ENCODE data around the gene RD3L.

The RD3L gene

GRCh38 chr14:103909531-103910261, 32.6 kb downstream of the RD3L start:
- Histone ChIP-seq H3K27ac (ENCODE audit: low read depth, low read length, severe bottlenecking) (no peak overlapping the region), H3K4me1 (ENCODE audit: control insufficient read depth, insufficient read depth, low read length, poor library complexity, severe bottlenecking) (no peaks in the 10 kb centered on the region), H3K36me3 (ENCODE audit: control insufficient read depth, insufficient read depth, low read length) (peaks cover 30% of the 10 kb centered on the region), H3K9me3 (ENCODE audit: control insufficient read depth, low read length) (no peaks in the 10 kb centered on the region), H3K4me3 (ENCODE audit: extremely low read depth, insufficient read depth, low read length, poor library complexity, severe bottlenecking) (no peak overlapping the region)
- WGBS, 2 experiments (ENCODE audit: insufficient coverage in 2 of 2) = 94 to 95% methylated on average over 24 to 25 of the region's 26 CpGs

GRCh38 chr14:103908580-103908979, 33.7 kb downstream of the RD3L start:
- H3K9me3 ChIP-seq (ENCODE audit: control insufficient read depth, low read length) = no peaks in the 10 kb centered on the region
- H3K27ac ChIP-seq (ENCODE audit: low read depth, low read length, severe bottlenecking) = no peak overlapping the region
- no peak overlapping the region for H3K4me3 ChIP-seq (ENCODE audit: extremely low read depth, insufficient read depth, low read length, poor library complexity, severe bottlenecking)
- 100% methylated on average over 1 of the region's 4 CpGs; no CpG with 5 or more reads in 1 of the 2 experiments for WGBS, 2 experiments (ENCODE audit: insufficient coverage in 2 of 2)
- peaks cover 19% of the 10 kb centered on the region for H3K36me3 ChIP-seq (ENCODE audit: control insufficient read depth, insufficient read depth, low read length)
- no peaks in the 10 kb centered on the region for H3K4me1 ChIP-seq (ENCODE audit: control insufficient read depth, insufficient read depth, low read length, poor library complexity, severe bottlenecking)

DNA sequence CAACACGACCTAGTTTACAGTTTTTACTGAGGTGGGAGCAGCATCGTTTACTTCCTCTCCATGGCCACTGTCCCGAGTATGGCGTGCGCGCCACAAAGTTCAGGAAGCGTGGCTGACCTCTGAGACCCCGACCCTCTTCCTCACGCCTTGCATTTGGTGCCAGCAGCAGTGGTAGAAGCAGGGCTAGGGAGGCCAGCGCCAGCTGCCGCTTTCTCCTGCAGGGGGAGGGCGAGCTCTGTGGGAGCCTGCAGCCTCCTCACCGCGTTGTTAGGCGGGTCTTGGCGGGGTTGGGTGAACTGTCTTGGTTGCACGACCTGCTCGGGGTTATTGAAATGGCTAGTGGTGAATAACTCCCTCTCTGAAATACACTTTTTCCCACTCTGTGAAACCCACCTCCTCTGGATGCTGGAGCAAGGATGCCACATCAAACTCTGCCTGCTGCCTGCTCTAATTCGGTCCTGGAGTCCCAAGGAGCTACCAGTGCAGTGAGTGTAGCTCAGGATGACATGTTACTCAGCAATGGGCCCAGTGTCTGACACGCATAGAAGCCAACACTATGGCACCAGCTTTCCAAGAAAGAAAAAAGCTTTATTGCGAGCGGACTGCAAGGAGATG, 36.4 kb downstream of the RD3L start:
- no peak overlapping the region for H3K27ac ChIP-seq (ENCODE audit: low read depth, low read length, severe bottlenecking)
- no peaks in the 10 kb centered on the region for H3K4me1 ChIP-seq (ENCODE audit: control insufficient read depth, insufficient read depth, low read length, poor library complexity, severe bottlenecking)
- no peak overlapping the region for H3K4me3 ChIP-seq (ENCODE audit: extremely low read depth, insufficient read depth, low read length, poor library complexity, severe bottlenecking)
- 65 to 74% methylated on average over 15 to 16 of the region's 22 CpGs for WGBS, 2 experiments (ENCODE audit: insufficient coverage in 2 of 2)
- no peaks in the 10 kb centered on the region for H3K9me3 ChIP-seq (ENCODE audit: control insufficient read depth, low read length)
- H3K36me3 ChIP-seq (ENCODE audit: control insufficient read depth, insufficient read depth, low read length) = peaks cover 4% of the 10 kb centered on the region

DNA sequence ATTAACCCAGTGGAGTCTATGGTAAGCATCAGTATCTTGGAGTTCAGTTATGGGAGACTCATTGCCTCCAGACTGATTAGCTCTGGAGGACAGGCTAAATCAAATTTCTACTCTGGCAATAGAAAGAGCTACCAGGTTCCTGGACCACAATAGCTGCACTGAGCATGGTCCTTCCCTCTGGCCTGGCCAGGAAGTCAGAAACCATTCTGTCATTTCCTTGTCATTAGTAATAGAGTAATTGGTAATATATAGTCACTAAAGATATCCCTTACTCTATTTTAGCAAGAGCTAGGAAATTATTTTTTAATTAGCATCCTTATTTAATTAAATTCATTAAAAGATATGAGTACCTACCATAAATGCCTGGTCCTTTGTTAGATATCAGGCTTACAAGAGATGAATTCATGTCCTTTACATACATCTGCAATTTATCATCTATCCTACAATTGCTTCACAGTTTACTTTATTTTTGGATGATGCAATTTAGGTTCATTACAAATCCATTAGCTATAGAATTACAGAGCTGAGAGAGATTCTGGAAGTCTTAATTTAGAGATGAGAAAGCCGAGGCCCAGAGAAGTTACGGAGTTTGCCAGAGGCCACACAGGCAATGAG, 37.7 kb downstream of the RD3L start:
- Histone ChIP-seq H3K4me3 (ENCODE audit: extremely low read depth, insufficient read depth, low read length, poor library complexity, severe bottlenecking) (no peak overlapping the region), H3K27ac (ENCODE audit: low read depth, low read length, severe bottlenecking) (no peak overlapping the region), H3K9me3 (ENCODE audit: control insufficient read depth, low read length) (no peaks in the 10 kb centered on the region), H3K36me3 (ENCODE audit: control insufficient read depth, insufficient read depth, low read length) (peaks cover 4% of the 10 kb centered on the region), H3K4me1 (ENCODE audit: control insufficient read depth, insufficient read depth, low read length, poor library complexity, severe bottlenecking) (no peaks in the 10 kb centered on the region)
- 94 to 100% methylated on average over 2 of the region's 2 CpGs for WGBS, 2 experiments (ENCODE audit: insufficient coverage in 2 of 2)

DNA sequence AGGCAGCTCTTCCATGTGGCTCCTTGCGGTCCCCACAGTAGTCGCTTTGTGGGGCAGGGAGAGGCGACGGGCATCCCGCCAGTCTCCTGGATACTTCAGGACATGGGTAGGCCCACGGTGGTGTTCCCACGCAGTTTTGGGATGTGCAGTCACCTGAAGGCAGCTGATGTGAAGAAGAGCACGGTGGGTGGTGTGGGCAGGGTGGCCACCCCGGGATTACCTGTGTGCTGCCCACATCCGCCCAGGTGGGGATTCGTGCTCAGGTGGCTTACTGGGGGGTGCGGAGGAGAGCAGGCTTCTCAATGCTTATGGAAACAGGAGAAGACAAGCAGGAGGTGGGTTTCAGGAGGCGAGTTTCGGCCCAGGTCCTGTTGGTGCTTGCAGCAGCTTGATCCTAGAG, 42.5 kb downstream of the RD3L start:
- H3K36me3 ChIP-seq (ENCODE audit: control insufficient read depth, insufficient read depth, low read length) = no peaks in the 10 kb centered on the region
- H3K27ac ChIP-seq (ENCODE audit: low read depth, low read length, severe bottlenecking) = no peak overlapping the region
- WGBS, 2 experiments (ENCODE audit: insufficient coverage in 2 of 2) = 90 to 91% methylated on average over 14 of the region's 14 CpGs
- H3K9me3 ChIP-seq (ENCODE audit: control insufficient read depth, low read length) = peaks cover 6% of the 10 kb centered on the region
- no peaks in the 10 kb centered on the region for H3K4me1 ChIP-seq (ENCODE audit: control insufficient read depth, insufficient read depth, low read length, poor library complexity, severe bottlenecking)
- no peak overlapping the region for H3K4me3 ChIP-seq (ENCODE audit: extremely low read depth, insufficient read depth, low read length, poor library complexity, severe bottlenecking)

DNA sequence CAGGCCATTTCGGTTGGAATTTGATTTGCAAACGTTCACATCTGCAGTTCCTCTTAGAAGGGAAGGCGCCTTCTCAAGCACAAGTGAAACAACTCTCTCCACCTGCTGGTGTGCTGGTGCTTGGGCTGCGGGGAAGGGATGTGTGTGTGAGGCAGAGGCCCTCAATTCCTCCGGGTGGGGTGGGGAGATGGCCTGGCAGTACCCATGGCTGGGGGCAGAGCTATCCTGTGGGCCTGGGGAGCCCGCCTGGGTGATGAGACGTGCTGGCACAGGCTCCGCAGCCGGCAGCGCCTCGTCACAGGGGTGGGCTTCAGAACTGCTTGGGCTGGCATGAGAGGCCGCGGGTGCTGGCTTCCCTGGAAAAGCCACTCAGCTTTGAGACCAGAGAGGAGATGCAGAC, 43.0 kb downstream of the RD3L start:
- peaks cover 6% of the 10 kb centered on the region for H3K9me3 ChIP-seq (ENCODE audit: control insufficient read depth, low read length)
- no peak overlapping the region for H3K4me3 ChIP-seq (ENCODE audit: extremely low read depth, insufficient read depth, low read length, poor library complexity, severe bottlenecking)
- H3K36me3 ChIP-seq (ENCODE audit: control insufficient read depth, insufficient read depth, low read length) = no peaks in the 10 kb centered on the region
- WGBS, 2 experiments (ENCODE audit: insufficient coverage in 2 of 2) = 81 to 82% methylated on average over 10 to 13 of the region's 13 CpGs
- H3K27ac ChIP-seq (ENCODE audit: low read depth, low read length, severe bottlenecking) = no peak overlapping the region
- no peaks in the 10 kb centered on the region for H3K4me1 ChIP-seq (ENCODE audit: control insufficient read depth, insufficient read depth, low read length, poor library complexity, severe bottlenecking)

GRCh38 chr14:103898711-103899110, 43.6 kb downstream of the RD3L start:
- 72 to 86% methylated on average over 6 to 8 of the region's 9 CpGs for WGBS, 2 experiments (ENCODE audit: insufficient coverage in 2 of 2)
- no peak overlapping the region for H3K4me3 ChIP-seq (ENCODE audit: extremely low read depth, insufficient read depth, low read length, poor library complexity, severe bottlenecking)
- H3K4me1 ChIP-seq (ENCODE audit: control insufficient read depth, insufficient read depth, low read length, poor library complexity, severe bottlenecking) = no peaks in the 10 kb centered on the region
- no peaks in the 10 kb centered on the region for H3K36me3 ChIP-seq (ENCODE audit: control insufficient read depth, insufficient read depth, low read length)
- peaks cover 6% of the 10 kb centered on the region for H3K9me3 ChIP-seq (ENCODE audit: control insufficient read depth, low read length)
- H3K27ac ChIP-seq (ENCODE audit: low read depth, low read length, severe bottlenecking) = no peak overlapping the region

GRCh38 chr14:103898204-103898603, 44.1 kb downstream of the RD3L start:
- no peak overlapping the region for H3K4me3 ChIP-seq (ENCODE audit: extremely low read depth, insufficient read depth, low read length, poor library complexity, severe bottlenecking)
- H3K9me3 ChIP-seq (ENCODE audit: control insufficient read depth, low read length) = peaks cover 6% of the 10 kb centered on the region
- H3K27ac ChIP-seq (ENCODE audit: low read depth, low read length, severe bottlenecking) = no peak overlapping the region
- 88 to 90% methylated on average over 2 to 3 of the region's 4 CpGs for WGBS, 2 experiments (ENCODE audit: insufficient coverage in 2 of 2)
- no peaks in the 10 kb centered on the region for H3K4me1 ChIP-seq (ENCODE audit: control insufficient read depth, insufficient read depth, low read length, poor library complexity, severe bottlenecking)
- H3K36me3 ChIP-seq (ENCODE audit: control insufficient read depth, insufficient read depth, low read length) = no peaks in the 10 kb centered on the region

- H3K36me3 ChIP-seq (ENCODE audit: control insufficient read depth, insufficient read depth, low read length) = no peaks in the 10 kb centered on the region
- H3K4me1 ChIP-seq (ENCODE audit: control insufficient read depth, insufficient read depth, low read length, poor library complexity, severe bottlenecking) = no peaks in the 10 kb centered on the region
- no peak overlapping the region for H3K4me3 ChIP-seq (ENCODE audit: extremely low read depth, insufficient read depth, low read length, poor library complexity, severe bottlenecking)
- WGBS, 2 experiments (ENCODE audit: insufficient coverage in 2 of 2) = 84 to 86% methylated on average over 21 to 27 of the region's 27 CpGs
- peaks cover 6% of the 10 kb centered on the region for H3K9me3 ChIP-seq (ENCODE audit: control insufficient read depth, low read length)
- no peak overlapping the region for H3K27ac ChIP-seq (ENCODE audit: low read depth, low read length, severe bottlenecking)
Observed at GRCh38 chr14:103897075-103897947, 45.0 kb downstream of the RD3L start.

GRCh38 chr14:103896578-103896977, 45.8 kb downstream of the RD3L start:
- 68 to 79% methylated on average over 4 to 5 of the region's 6 CpGs for WGBS, 2 experiments (ENCODE audit: insufficient coverage in 2 of 2)

More at GRCh38 chr14:103896578-103896977, 45.8 kb downstream of the RD3L start:
- no peaks in the 10 kb centered on the region for H3K36me3 ChIP-seq (ENCODE audit: control insufficient read depth, insufficient read depth, low read length)
- H3K27ac ChIP-seq (ENCODE audit: low read depth, low read length, severe bottlenecking) = no peak overlapping the region
- H3K9me3 ChIP-seq (ENCODE audit: control insufficient read depth, low read length) = peaks cover 6% of the 10 kb centered on the region
- no peaks in the 10 kb centered on the region for H3K4me1 ChIP-seq (ENCODE audit: control insufficient read depth, insufficient read depth, low read length, poor library complexity, severe bottlenecking)
- no peak overlapping the region for H3K4me3 ChIP-seq (ENCODE audit: extremely low read depth, insufficient read depth, low read length, poor library complexity, severe bottlenecking)
